Fibroblast of lung (primary cell): ENCODE measurements around the gene OR7A5. TPM values are rescaled to one million over a fixed set of nuclear protein-coding genes. Genes with fewer than 3 reads are reported as not detected.
A peak's percentile ranks its signal among the peaks of the same experiment; 100 is the strongest.
"Not testable (repeated sequence)": the region's sequence is repeated elsewhere in the genome, so short reads cannot be mapped to it uniquely, and the experiment has no call there.

Experiments
- DNase-seq, 2 donors: peaks; one replicate each; pipeline versions ENCODE4 v3.0.0 to v3.0.0-alpha.2; 2010; ENCODE audit warnings: low read depth in 2 of 2
- H2AFZ ChIP-seq: 2 replicates; pipeline ENCODE4 v1.5.1; 2012; ENCODE audit warnings: low read length, control low read depth, inconsistent platforms
- H3K27ac ChIP-seq: 2 replicates; pipeline ENCODE4 v1.5.1; 2011; ENCODE audit warnings: low read length, control low read depth; ENCODE audit not compliant: insufficient read depth
- H3K27me3 ChIP-seq: 2 replicates; pipeline ENCODE4 v1.5.1; 2011; ENCODE audit warnings: mild to moderate bottlenecking, low read length; ENCODE audit not compliant: control insufficient read depth, insufficient read depth
- H3K36me3 ChIP-seq: 2 replicates; pipeline ENCODE4 v1.5.1; 2011; ENCODE audit warnings: low read length; ENCODE audit not compliant: control insufficient read depth, insufficient read depth
- H3K4me1 ChIP-seq: 2 replicates; pipeline ENCODE4 v1.5.1; 2011; ENCODE audit warnings: low read length; ENCODE audit not compliant: control insufficient read depth, insufficient read depth; ENCODE audit errors: extremely low read depth
- H3K4me2 ChIP-seq: 2 replicates; pipeline ENCODE4 v1.5.1; 2011; ENCODE audit warnings: low read length, control low read depth; ENCODE audit not compliant: insufficient read depth; ENCODE audit errors: extremely low read depth
- H3K4me3 ChIP-seq, 4 experiments: fragments of 200-600 bp in 1 of 4; sonication (generic) in 1 of 4; replicated peaks in 1 of 4; 2 replicates each; pipeline ENCODE4 v1.5.1; 2011 to 2016; ENCODE audit warnings: low read length in 4 of 4, low read depth in 3 of 4, mild to moderate bottlenecking in 3 of 4, control low read depth in 2 of 4, inconsistent platforms in 1 of 4, mixed read lengths in 1 of 4; ENCODE audit not compliant: insufficient read depth in 1 of 4; ENCODE audit errors: control extremely low read depth in 1 of 4
- H3K79me2 ChIP-seq: 2 replicates; pipeline ENCODE4 v1.5.1; 2012; ENCODE audit warnings: mild to moderate bottlenecking, low read length, inconsistent platforms; ENCODE audit not compliant: control insufficient read depth, insufficient read depth
- H3K9ac ChIP-seq: 2 replicates; pipeline ENCODE4 v1.5.1; 2011; ENCODE audit warnings: mild to moderate bottlenecking, low read length, control low read depth; ENCODE audit not compliant: insufficient read depth
- H3K9me3 ChIP-seq: 2 replicates; pipeline ENCODE4 v1.5.1; 2012; ENCODE audit warnings: low read depth, low read length; ENCODE audit not compliant: control insufficient read depth, insufficient read depth
- H4K20me1 ChIP-seq: 2 replicates; pipeline ENCODE4 v1.5.1; 2011; ENCODE audit warnings: low read length; ENCODE audit not compliant: control insufficient read depth, insufficient read depth; ENCODE audit errors: extremely low read depth
- EZH2 ChIP-seq: IDR thresholded peaks from 2 replicates; pipeline ENCODE4 v1.5.1; 2012; ENCODE audit warnings: low read length, control low read depth, mild to moderate bottlenecking; ENCODE audit errors: missing control alignments
- polyA plus RNA-seq, 2 donors: library from polyadenylated mRNA; depleted of rRNA in 1 of 2; stranded (reverse) in 1 of 2; unstranded in 1 of 2; fragments of >200 nt; gene quantifications; 2 replicates each; pipeline ENCODE4 v1.2.1, GENCODE V29; 2011 to 2012; ENCODE audit warnings: missing spikeins in 1 of 2
- total RNA-seq: library from RNA; depleted of rRNA; stranded (reverse); fragments of >200 nt; gene quantifications from 2 replicates; pipeline ENCODE4 v1.2.1, GENCODE V29; 2014
- TF ChIP-seq, protein P1 (sequence below), 2 donors: IDR thresholded peaks in 1 of 2; conservative IDR thresholded peaks in 1 of 2; 1 replicate in 1 of 2; 2 replicates in 1 of 2; pipeline ENCODE4 v1.5.1; 2011 to 2012; ENCODE audit warnings: low read length in 2 of 2, control low read depth in 1 of 2, inconsistent platforms in 1 of 2, low read depth in 1 of 2, mild to moderate bottlenecking in 1 of 2

Gene OR7A5
- total and polyA plus RNA-seq, 2 donors (not counting 1 experiment from before 2014, with no cell fraction given), result not detected

DNA sequence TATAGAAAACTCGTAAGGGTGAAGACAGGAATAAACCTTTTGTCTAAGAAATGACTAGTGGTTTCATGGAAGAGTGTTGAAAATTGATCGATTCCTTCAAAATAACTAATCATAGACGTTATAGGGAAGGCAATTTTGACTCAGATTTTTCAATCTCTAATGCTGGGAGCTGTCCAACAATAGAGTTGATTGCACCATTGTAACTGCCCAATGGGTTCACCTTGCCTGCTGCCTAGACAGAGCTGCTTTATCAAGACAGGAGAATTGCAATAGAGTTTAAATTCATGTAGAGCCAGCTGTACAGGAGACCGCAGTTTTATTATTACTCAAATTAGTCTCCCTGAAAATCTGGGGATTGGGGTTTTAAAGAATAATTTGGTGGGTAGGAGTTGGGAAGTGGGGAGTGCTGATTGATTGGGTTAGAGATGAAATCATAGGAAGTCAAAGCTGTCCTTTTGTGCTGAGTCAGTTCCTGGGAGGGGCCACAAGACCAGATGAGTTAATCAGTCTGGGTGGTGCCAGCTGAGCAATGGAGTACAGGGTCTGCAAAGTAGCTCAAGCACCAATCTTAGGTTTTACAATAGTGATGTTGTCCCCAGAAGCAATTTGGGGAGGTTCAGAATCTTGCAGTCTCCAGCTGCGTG lies 39.8 kb downstream of the OR7A5 start:
- H3K9me3 ChIP-seq, result no peaks in the 10 kb centered on the region
- H3K4me1 ChIP-seq, result no peaks in the 10 kb centered on the region
- no peak overlapping the region for H3K27ac ChIP-seq
- H3K9ac ChIP-seq, result no peak overlapping the region
- TF ChIP-seq, protein P1, sequence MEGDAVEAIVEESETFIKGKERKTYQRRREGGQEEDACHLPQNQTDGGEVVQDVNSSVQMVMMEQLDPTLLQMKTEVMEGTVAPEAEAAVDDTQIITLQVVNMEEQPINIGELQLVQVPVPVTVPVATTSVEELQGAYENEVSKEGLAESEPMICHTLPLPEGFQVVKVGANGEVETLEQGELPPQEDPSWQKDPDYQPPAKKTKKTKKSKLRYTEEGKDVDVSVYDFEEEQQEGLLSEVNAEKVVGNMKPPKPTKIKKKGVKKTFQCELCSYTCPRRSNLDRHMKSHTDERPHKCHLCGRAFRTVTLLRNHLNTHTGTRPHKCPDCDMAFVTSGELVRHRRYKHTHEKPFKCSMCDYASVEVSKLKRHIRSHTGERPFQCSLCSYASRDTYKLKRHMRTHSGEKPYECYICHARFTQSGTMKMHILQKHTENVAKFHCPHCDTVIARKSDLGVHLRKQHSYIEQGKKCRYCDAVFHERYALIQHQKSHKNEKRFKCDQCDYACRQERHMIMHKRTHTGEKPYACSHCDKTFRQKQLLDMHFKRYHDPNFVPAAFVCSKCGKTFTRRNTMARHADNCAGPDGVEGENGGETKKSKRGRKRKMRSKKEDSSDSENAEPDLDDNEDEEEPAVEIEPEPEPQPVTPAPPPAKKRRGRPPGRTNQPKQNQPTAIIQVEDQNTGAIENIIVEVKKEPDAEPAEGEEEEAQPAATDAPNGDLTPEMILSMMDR (conservative IDR thresholded peaks at IDR 0.05 in 1 of 2, IDR thresholded peaks at IDR 0.05 in 1 of 2; ENCODE audit: low read depth in 1 of 2, low read length in 2 of 2), result no peak
- no peak for TF ChIP-seq EZH2
- H3K79me2 ChIP-seq, result no peaks in the 10 kb centered on the region
- DNase-seq, result no peak
- no peaks in the 10 kb centered on the region for H4K20me1 ChIP-seq
- H3K27me3 ChIP-seq, result no peaks in the 10 kb centered on the region
- no peak overlapping the region for H3K4me3 ChIP-seq
- H3K36me3 ChIP-seq, result no peaks in the 10 kb centered on the region
- H3K4me2 ChIP-seq, result no peak overlapping the region
- no peak overlapping the region for H2AFZ ChIP-seq

DNA sequence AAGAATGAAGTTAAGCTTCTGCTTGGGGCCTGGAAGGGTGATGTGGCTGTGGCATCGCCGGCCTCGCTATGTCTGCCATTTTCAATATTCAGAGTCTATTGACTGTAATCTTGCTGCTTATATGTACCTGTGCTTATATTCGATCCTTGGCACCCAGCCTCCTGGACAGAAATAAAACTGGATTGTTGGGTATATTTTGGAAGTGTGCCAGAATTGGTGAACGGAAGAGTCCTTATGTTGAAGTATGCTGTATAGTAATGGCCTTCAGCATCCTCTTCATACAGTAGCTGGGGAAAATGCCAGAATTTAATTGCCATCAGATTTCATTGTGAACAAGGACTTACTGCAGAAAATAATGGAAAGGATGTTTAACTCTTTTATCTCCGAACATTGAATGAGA lies 42.7 kb downstream of the OR7A5 start:
- H3K9me3 ChIP-seq, H3K9ac ChIP-seq, H4K20me1 ChIP-seq, H3K36me3 ChIP-seq, H2AFZ ChIP-seq, DNase-seq, H3K27ac ChIP-seq, H3K4me3 ChIP-seq, H3K4me1 ChIP-seq, H3K27me3 ChIP-seq, H3K4me2 ChIP-seq, H3K79me2 ChIP-seq: not testable (repeated sequence)

DNA sequence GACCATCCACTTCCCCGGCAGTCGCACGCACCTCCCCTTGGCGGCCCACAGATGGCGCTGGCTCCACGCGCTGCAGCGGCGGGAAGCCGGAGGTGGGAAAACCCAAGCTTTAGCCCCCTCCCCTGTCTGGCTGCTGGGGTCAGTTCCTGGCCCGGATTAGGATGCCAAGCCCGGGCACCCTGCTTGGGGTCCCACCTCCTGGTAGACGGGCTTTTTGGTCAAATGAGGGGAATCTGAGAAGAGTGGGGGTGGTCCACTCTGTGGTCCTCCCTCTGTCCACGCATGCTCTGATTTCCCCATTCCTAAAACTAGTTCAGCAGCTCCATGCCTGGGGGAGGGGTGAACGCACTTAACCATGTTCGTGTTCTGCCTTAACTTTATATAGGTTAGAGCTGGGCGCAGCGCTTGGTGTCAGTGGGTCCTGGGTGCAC lies 48.5 kb downstream of the OR7A5 start:
- no peaks in the 10 kb centered on the region for H3K36me3 ChIP-seq
- no peaks in the 10 kb centered on the region for H3K4me1 ChIP-seq
- H3K4me2 ChIP-seq, result no peak overlapping the region
- no peak overlapping the region for H3K9ac ChIP-seq
- H3K27me3 ChIP-seq, result no peaks in the 10 kb centered on the region
- no peaks in the 10 kb centered on the region for H4K20me1 ChIP-seq
- TF ChIP-seq, protein P1 (conservative IDR thresholded peaks at IDR 0.05 in 1 of 2, IDR thresholded peaks at IDR 0.05 in 1 of 2; ENCODE audit: low read depth in 1 of 2, low read length in 2 of 2), result peak in 1 of 2 donors; percentile 68
- no peak for TF ChIP-seq EZH2
- H3K4me3 ChIP-seq, result no peak overlapping the region
- no peaks in the 10 kb centered on the region for H3K9me3 ChIP-seq
- peak in 1 of 2 donors; percentile 8 for DNase-seq
- H2AFZ ChIP-seq, result no peak overlapping the region
- H3K27ac ChIP-seq, result no peak overlapping the region
- no peaks in the 10 kb centered on the region for H3K79me2 ChIP-seq

DNA sequence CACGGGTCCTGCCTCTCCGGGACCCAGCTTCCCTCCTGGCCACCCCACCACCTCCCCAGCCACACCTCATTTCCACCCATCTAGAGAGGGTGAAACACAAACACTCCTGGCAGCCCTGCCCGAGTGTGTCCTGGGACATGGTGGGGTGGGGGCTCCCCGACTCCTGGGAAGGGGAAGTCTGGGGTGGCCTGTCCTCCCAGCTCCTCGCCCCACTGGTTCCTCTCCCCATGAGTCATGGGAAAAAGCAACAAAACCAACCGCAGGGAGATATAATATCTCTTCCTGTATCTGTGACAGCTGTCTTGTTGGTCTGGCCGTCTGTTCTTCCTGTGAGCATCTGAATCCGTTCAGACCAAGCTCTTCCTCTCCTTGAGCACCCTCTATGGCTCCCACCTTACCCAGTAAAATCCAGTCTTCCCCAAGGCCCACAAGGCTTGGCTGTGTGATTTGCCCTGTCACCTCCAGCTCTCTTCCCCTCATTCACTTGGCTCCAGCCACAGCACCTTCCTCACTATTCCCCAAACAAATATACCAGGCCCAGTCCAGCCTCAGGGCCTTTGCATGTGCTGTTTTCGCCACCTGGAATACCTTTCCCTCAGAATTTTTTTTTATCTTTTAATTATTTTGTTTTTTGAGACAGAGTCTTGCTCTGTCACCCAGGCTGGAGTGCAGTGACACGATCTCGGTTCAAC lies 49.7 kb downstream of the OR7A5 start:
- H3K4me2 ChIP-seq, H3K36me3 ChIP-seq, H2AFZ ChIP-seq, H3K79me2 ChIP-seq, H3K27ac ChIP-seq, H4K20me1 ChIP-seq, H3K4me3 ChIP-seq, H3K27me3 ChIP-seq, H3K4me1 ChIP-seq, H3K9me3 ChIP-seq, H3K9ac ChIP-seq: not testable (repeated sequence)
- peak; percentile 15 to 40 for DNase-seq

DNA sequence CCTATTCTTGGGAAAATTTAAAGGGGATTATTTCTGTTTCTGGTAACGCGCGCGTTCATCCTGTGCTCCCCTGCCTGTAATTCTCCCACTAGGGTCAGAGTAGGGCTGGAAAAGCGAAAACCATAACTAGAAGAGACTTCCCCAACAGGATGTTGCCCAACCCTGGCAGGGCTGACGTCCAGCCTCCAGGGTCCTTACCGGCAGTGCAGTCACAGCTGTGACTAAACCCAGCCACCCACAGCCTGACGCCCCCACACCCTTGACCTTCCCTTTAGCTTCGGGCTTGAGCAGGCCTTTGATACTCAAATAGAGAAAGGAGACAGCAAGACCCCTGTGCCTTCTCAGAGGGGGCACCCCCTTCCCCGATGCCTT lies 50.3 kb downstream of the OR7A5 start:
- not testable (repeated sequence) for H2AFZ ChIP-seq, H3K4me2 ChIP-seq
- peak; percentile 23 to 52 for DNase-seq

More for the DNA sequence above, 50.3 kb downstream of the OR7A5 start:
- not testable (repeated sequence) for H3K9me3 ChIP-seq, H3K4me3 ChIP-seq, H4K20me1 ChIP-seq, H3K27ac ChIP-seq, H3K79me2 ChIP-seq, H3K4me1 ChIP-seq, H3K27me3 ChIP-seq, H3K36me3 ChIP-seq, H3K9ac ChIP-seq
